Panc1 (cell line): ENCODE measurements around the gene SNX33. TPM values are rescaled to one million over a fixed set of nuclear protein-coding genes. Genes with fewer than 3 reads are reported as not detected.

Experiments used
- ATAC-seq: fragments of 200-7000 bp; cut with Tn5 transposase; 2 replicates; pipeline ENCODE4 v1.9.1; 2020; ENCODE audit warnings: mild to moderate bottlenecking, moderate library complexity
- BruUV-seq: library from RNA; stranded (reverse); fragments of 400-500 nt; replicated peaks from 2 replicates; lab custom pipeline; 2021; lab: Mats Ljungman, UMichigan
- CTCF ChIA-PET: fragments of 300-600 bp; sonication (Branson Sonifier 250); formaldehyde crosslinking; loops from one replicate; lab custom pipeline; 2022; ENCODE audit warnings: antibody characterized with exemption; lab: Charles Lee
- POLR2A ChIA-PET: fragments of 300-600 bp; sonication (Branson Sonifier 250); formaldehyde crosslinking; loops from one replicate; lab custom pipeline; 2022; ENCODE audit warnings: antibody characterized with exemption; lab: Charles Lee
- DNase-seq: peaks from one replicate; pipeline ENCODE4 v3.0.0-alpha.2; 2010; ENCODE audit warnings: low read depth, low spot score
- H3K27ac ChIP-seq: 2 replicates; pipeline ENCODE4 v1.5.1; 2011; ENCODE audit warnings: mild to moderate bottlenecking, low read length, inconsistent platforms
- H3K27me3 ChIP-seq: fragments of 200-500 bp; sonication (Bioruptor generic); 2 replicates; pipeline ENCODE4 v1.6.0; 2014; ENCODE audit warnings: low read length, inconsistent platforms; ENCODE audit not compliant: control insufficient read depth, insufficient read depth
- H3K36me3 ChIP-seq: fragments of 200-500 bp; sonication (Bioruptor generic); 2 replicates; pipeline ENCODE4 v1.5.1; 2014; ENCODE audit warnings: inconsistent platforms, mild to moderate bottlenecking, low read length, moderate library complexity; ENCODE audit not compliant: control insufficient read depth, insufficient read depth
- H3K4me1 ChIP-seq: 2 replicates; pipeline ENCODE4 v1.5.1; 2011; ENCODE audit warnings: inconsistent platforms, mild to moderate bottlenecking, low read length, moderate library complexity; ENCODE audit not compliant: control insufficient read depth, insufficient read depth
- H3K4me3 ChIP-seq, 2 experiments: 2 replicates each; pipeline ENCODE4 v1.5.1; 2011 to 2012; ENCODE audit warnings: low read depth in 2 of 2, low read length in 2 of 2, mild to moderate bottlenecking in 2 of 2, inconsistent platforms in 1 of 2, moderate library complexity in 1 of 2
- H3K9me3 ChIP-seq: fragments of 200-500 bp; sonication (Bioruptor generic); 2 replicates; pipeline ENCODE4 v1.5.1; 2014; ENCODE audit warnings: low read depth, mild to moderate bottlenecking, inconsistent platforms, low read length, moderate library complexity; ENCODE audit not compliant: control insufficient read depth, insufficient read depth
- POLR2AphosphoS5 ChIP-seq: IDR thresholded peaks from 2 replicates; pipeline ENCODE4 v1.6.1; 2012; ENCODE audit warnings: mild to moderate bottlenecking, low read depth, low read length, moderate library complexity
- REST ChIP-seq, 2 experiments: IDR thresholded peaks; 2 replicates each; pipeline ENCODE4 v1.6.1; 2011 to 2012; ENCODE audit warnings: low read depth in 2 of 2, control low read depth in 1 of 2, low read length in 1 of 2, mild to moderate bottlenecking in 1 of 2, moderate library complexity in 1 of 2; ENCODE audit not compliant: insufficient read depth in 1 of 2
- SIN3A ChIP-seq: IDR thresholded peaks from 2 replicates; pipeline ENCODE4 v1.6.1; 2012; ENCODE audit warnings: low read depth, mild to moderate bottlenecking, low read length, moderate library complexity, borderline replicate concordance; ENCODE audit not compliant: insufficient read depth
- TCF7L2 ChIP-seq: IDR thresholded peaks from 2 replicates; pipeline ENCODE4 v1.6.1; 2011; ENCODE audit warnings: mild to moderate bottlenecking, low read depth, low read length, inconsistent platforms
- in situ Hi-C: cut with HindIII; loops from 2 replicates; pipeline ENCODE4 v1.10.0; 2016; ENCODE audit warnings: low sequenced_read_pairs, low pct_unique_long_range_greater_than_20kb
- intact Hi-C: fragments of 100-400 bp; cut with micrococcal nuclease; formaldehyde crosslinking; loops from one replicate; pipeline ENCODE4 v1.10.0; 2022; ENCODE audit not compliant: unreplicated experiment
- total RNA-seq: library from RNA; stranded (reverse); gene quantifications from one replicate; pipeline ENCODE4 v1.2.1, GENCODE V29; 2021; ENCODE audit not compliant: unreplicated experiment
- TF ChIP-seq, protein P1 (sequence below): fragments of 450-650 bp; IDR thresholded peaks from 2 replicates; pipeline ENCODE4 v1.5.1; 2017; ENCODE audit warnings: mild to moderate bottlenecking

The SNX33 gene
- total RNA-seq, 1 experiment from 2014 or later = 17.0 TPM

GRCh38 chr15:75693501-75694240, 46.0 kb downstream of the SNX33 start:
- peak overlapping the region; percentile 74 for H3K27ac ChIP-seq
- ChIA-PET CTCF (interaction anchor here (0.8 to 0.9 kb wide), 2 partner anchors 32 to 108 kb away, joined by 3 to 10 read pairs; no protein-coding TSS in a partner anchor), POLR2A (no interaction called here)
- no peak overlapping the region for H3K4me3 ChIP-seq
- ATAC-seq (no peak), DNase-seq (no peak)
- no peaks in the 10 kb centered on the region for H3K27me3 ChIP-seq
- no peaks in the 10 kb centered on the region for H3K36me3 ChIP-seq
- H3K4me1 ChIP-seq = peaks cover 33% of the 10 kb centered on the region
- TF ChIP-seq REST (IDR thresholded peaks at IDR 0.05; ENCODE audit: insufficient read depth in 1 of 2, low read depth in 2 of 2, low read length in 1 of 2) (no peak), TCF7L2 (no peak), POLR2AphosphoS5 (no peak), SIN3A (no peak)
- TF ChIP-seq, protein P1, sequence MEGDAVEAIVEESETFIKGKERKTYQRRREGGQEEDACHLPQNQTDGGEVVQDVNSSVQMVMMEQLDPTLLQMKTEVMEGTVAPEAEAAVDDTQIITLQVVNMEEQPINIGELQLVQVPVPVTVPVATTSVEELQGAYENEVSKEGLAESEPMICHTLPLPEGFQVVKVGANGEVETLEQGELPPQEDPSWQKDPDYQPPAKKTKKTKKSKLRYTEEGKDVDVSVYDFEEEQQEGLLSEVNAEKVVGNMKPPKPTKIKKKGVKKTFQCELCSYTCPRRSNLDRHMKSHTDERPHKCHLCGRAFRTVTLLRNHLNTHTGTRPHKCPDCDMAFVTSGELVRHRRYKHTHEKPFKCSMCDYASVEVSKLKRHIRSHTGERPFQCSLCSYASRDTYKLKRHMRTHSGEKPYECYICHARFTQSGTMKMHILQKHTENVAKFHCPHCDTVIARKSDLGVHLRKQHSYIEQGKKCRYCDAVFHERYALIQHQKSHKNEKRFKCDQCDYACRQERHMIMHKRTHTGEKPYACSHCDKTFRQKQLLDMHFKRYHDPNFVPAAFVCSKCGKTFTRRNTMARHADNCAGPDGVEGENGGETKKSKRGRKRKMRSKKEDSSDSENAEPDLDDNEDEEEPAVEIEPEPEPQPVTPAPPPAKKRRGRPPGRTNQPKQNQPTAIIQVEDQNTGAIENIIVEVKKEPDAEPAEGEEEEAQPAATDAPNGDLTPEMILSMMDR = no peak
- no peaks in the 10 kb centered on the region for H3K9me3 ChIP-seq
- in situ Hi-C loops = no loop called here
- intact Hi-C loops = no loop called here
- BruUV-seq = no TSS peak

DNA sequence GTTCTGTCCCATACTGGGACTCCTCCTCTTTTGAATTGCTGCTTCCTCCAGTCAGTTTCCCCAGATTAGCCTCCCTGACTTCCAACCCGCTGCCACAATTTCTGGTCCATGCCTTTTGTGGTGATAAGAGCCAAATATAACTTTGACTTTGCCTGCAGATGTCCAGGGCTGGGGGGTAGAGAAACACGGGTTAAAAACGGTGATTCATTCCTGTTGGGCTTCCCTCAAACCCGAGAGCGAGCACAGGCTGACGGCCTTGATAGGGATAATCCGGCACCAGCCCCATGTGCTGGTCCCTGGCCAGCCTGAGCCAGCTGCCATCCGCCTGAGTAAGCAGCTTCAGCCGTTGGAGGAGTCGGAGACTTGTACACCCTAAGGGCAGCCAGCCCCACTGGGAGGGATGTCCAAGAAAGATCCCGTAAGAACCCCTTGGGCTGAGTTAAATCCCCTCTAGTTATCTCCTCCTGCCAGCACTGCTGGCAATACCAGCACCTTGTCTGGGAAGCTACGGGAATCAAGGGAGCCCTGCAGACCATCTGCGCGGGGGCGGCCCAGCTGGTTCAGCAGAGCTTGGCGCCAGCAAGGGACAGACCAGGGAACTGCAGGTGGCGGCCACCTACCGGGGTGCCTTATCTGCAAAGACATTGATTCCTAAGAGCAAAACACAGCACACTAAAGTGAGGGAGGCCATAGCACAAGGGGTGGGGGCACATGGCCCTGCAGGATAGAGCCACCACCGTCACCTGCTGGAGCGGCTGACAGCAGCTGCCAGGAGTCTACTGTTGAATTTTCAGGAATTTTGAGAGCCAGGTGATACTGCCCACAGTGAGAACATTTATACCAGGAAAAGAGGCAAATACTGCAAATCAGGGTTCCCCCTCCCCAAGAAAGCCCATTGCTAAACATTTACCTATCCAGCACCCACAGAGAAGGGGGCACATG, 46.8 kb downstream of the SNX33 start:
- intact Hi-C loops (no loop called here), in situ Hi-C loops (no loop called here)
- no peaks in the 10 kb centered on the region for H3K27me3 ChIP-seq
- peak overlapping the region; percentile 74 for H3K27ac ChIP-seq
- no peak for DNase-seq
- TF ChIP-seq REST (IDR thresholded peaks at IDR 0.05; ENCODE audit: insufficient read depth in 1 of 2, low read depth in 2 of 2, low read length in 1 of 2) = no peak
- no peak for TF ChIP-seq SIN3A
- TF ChIP-seq, protein P1 = peak; percentile 86
- peak; percentile 40; the same call in 1 of the 2 replicates for TF ChIP-seq TCF7L2
- TF ChIP-seq POLR2AphosphoS5 = no peak
- no TSS peak for BruUV-seq
- H3K9me3 ChIP-seq = no peaks in the 10 kb centered on the region
- peak overlapping the region in 1 of 2 experiments; percentile 13; a peak in 1 of 4 replicates for H3K4me3 ChIP-seq
- ChIA-PET CTCF (interaction anchor here (0.5 to 0.9 kb wide), 5 partner anchors 14 to 275 kb away, joined by 3 to 10 read pairs (median 4); no protein-coding TSS in a partner anchor), POLR2A (no interaction called here)
- no peaks in the 10 kb centered on the region for H3K36me3 ChIP-seq
- ATAC-seq = peak; percentile 90
- H3K4me1 ChIP-seq = peaks cover 33% of the 10 kb centered on the region
